IMR-90 (cell line): ENCODE measurements around the gene OPHN1. TPM values are rescaled to one million over a fixed set of nuclear protein-coding genes. Genes with fewer than 3 reads are reported as not detected.

Source experiments
- ATAC-seq: fragments of 200-7000 bp; cut with Tn5 transposase; 2 replicates; pipeline ENCODE4 v1.9.1; 2020; ENCODE audit warnings: low read depth, mild to moderate bottlenecking, moderate library complexity
- BruUV-seq: library from RNA; stranded (reverse); fragments of 400-500 nt; replicated peaks from 2 replicates; lab custom pipeline; 2021; lab: Mats Ljungman, UMichigan
- CTCF ChIA-PET: fragments of 300-600 bp; formaldehyde crosslinking; extraction: SDS; loops from one replicate; lab custom pipeline; 2021; ENCODE audit warnings: antibody characterized with exemption; lab: Yijun Ruan, JAX
- POLR2A ChIA-PET: fragments of 300-600 bp; sonication (Branson Sonifier 250); formaldehyde crosslinking; loops from one replicate; lab custom pipeline; 2022; ENCODE audit warnings: antibody characterized with exemption; ENCODE audit not compliant: unreplicated experiment; lab: Charles Lee
- DNase-seq: peaks from one replicate; pipeline ENCODE4 v3.0.0; 2013
- H2AFZ ChIP-seq: replicated peaks from 2 replicates; pipeline ENCODE3; 2013; ENCODE audit warnings: low read length, mild to moderate bottlenecking; ENCODE audit not compliant: poor library complexity
- H2AK5ac ChIP-seq: 2 replicates; pipeline ENCODE4 v1.6.1; 2013; ENCODE audit warnings: low read depth, low read length, inconsistent platforms
- H2AK9ac ChIP-seq: replicated peaks from 2 replicates; pipeline ENCODE3; 2013; ENCODE audit warnings: mild to moderate bottlenecking, low read depth, low read length, moderate library complexity; ENCODE audit not compliant: poor library complexity
- H2BK120ac ChIP-seq: 2 replicates; pipeline ENCODE4 v1.6.1; 2013; ENCODE audit warnings: low read depth, low read length, inconsistent platforms
- H2BK15ac ChIP-seq: 3 replicates; pipeline ENCODE4 v1.6.1; 2013; ENCODE audit warnings: low read depth, low read length, inconsistent platforms
- H2BK20ac ChIP-seq: 2 replicates; pipeline ENCODE4 v1.6.1; 2013; ENCODE audit warnings: low read depth, mild to moderate bottlenecking, inconsistent platforms, low read length, moderate library complexity
- H2BK5ac ChIP-seq: 2 replicates; pipeline ENCODE4 v1.6.1; 2013; ENCODE audit warnings: mild to moderate bottlenecking, low read depth, low read length, inconsistent platforms; ENCODE audit not compliant: poor library complexity, severe bottlenecking
- H3K14ac ChIP-seq: replicated peaks from 2 replicates; pipeline ENCODE4 v1.6.1; 2013; ENCODE audit warnings: low read depth, low read length, inconsistent platforms
- H3K18ac ChIP-seq: 2 replicates; pipeline ENCODE4 v1.6.1; 2013; ENCODE audit warnings: low read depth, low read length, control low read depth
- H3K23ac ChIP-seq: 2 replicates; pipeline ENCODE4 v1.6.1; 2013; ENCODE audit warnings: low read depth, low read length, inconsistent platforms
- H3K27ac ChIP-seq: 2 replicates; pipeline ENCODE4 v1.5.1; 2013; ENCODE audit warnings: mild to moderate bottlenecking, control low read depth, low read length; ENCODE audit not compliant: insufficient read depth
- H3K27me3 ChIP-seq: 2 replicates; pipeline ENCODE4 v1.6.1; 2013; ENCODE audit warnings: low read length; ENCODE audit not compliant: control insufficient read depth, insufficient read depth
- H3K36me3 ChIP-seq: 2 replicates; pipeline ENCODE4 v1.6.1; 2013; ENCODE audit warnings: low read length, mixed read lengths; ENCODE audit not compliant: control insufficient read depth, insufficient read depth
- H3K4ac ChIP-seq: 2 replicates; pipeline ENCODE4 v1.6.1; 2013; ENCODE audit warnings: low read depth, low read length, inconsistent platforms
- H3K4me1 ChIP-seq: 2 replicates; pipeline ENCODE4 v1.6.1; 2013; ENCODE audit warnings: low read length, mixed read lengths; ENCODE audit not compliant: control insufficient read depth, insufficient read depth
- H3K4me2 ChIP-seq: 2 replicates; pipeline ENCODE4 v1.6.1; 2013; ENCODE audit warnings: low read depth, mild to moderate bottlenecking, control low read depth, low read length, moderate library complexity
- H3K4me3 ChIP-seq: 2 replicates; pipeline ENCODE4 v1.5.1; 2013; ENCODE audit warnings: low read depth, mild to moderate bottlenecking, control low read depth, low read length, moderate library complexity; ENCODE audit not compliant: insufficient read depth
- H3K56ac ChIP-seq: 2 replicates; pipeline ENCODE4 v1.6.1; 2013; ENCODE audit warnings: low read length, inconsistent platforms; ENCODE audit not compliant: insufficient read depth; ENCODE audit errors: extremely low read depth
- H3K79me1 ChIP-seq, 2 experiments: 2 replicates each; pipeline ENCODE4 v1.6.1; 2013; ENCODE audit warnings: low read length in 2 of 2, inconsistent platforms in 1 of 2, low read depth in 1 of 2
- H3K9ac ChIP-seq: 2 replicates; pipeline ENCODE4 v1.6.1; 2013; ENCODE audit warnings: low read depth, low read length, control low read depth
- H3K9me1 ChIP-seq: 2 replicates; pipeline ENCODE4 v1.6.1; 2013; ENCODE audit warnings: low read length, inconsistent platforms; ENCODE audit not compliant: insufficient read depth
- H3K9me3 ChIP-seq: 2 replicates; pipeline ENCODE4 v1.6.1; 2013; ENCODE audit warnings: low read length; ENCODE audit not compliant: control insufficient read depth, insufficient read depth
- H4K20me1 ChIP-seq: 2 replicates; pipeline ENCODE4 v1.6.1; 2013; ENCODE audit warnings: low read length, inconsistent platforms; ENCODE audit not compliant: insufficient read depth
- H4K5ac ChIP-seq: 2 replicates; pipeline ENCODE4 v1.6.1; 2013; ENCODE audit warnings: mild to moderate bottlenecking, low read depth, low read length, control low read depth
- H4K8ac ChIP-seq, 2 experiments: 2 replicates each; pipeline ENCODE4 v1.6.1; 2013; ENCODE audit warnings: low read depth in 2 of 2, low read length in 2 of 2, control low read depth in 1 of 2, inconsistent platforms in 1 of 2
- H4K91ac ChIP-seq: 2 replicates; pipeline ENCODE4 v1.6.1; 2013; ENCODE audit warnings: low read depth, low read length, inconsistent platforms; ENCODE audit not compliant: insufficient read depth
- CHD1 ChIP-seq: IDR thresholded peaks from 2 replicates; pipeline ENCODE4 v1.6.1; 2012; ENCODE audit warnings: low read depth, low read length, improper control_type of control experiment
- NFE2L2 ChIP-seq: fragments of 150-350 bp; IDR thresholded peaks from 2 replicates; pipeline ENCODE4 v1.6.1; 2016; ENCODE audit warnings: low read depth, mild to moderate bottlenecking, low read length
- POLR2A ChIP-seq: IDR thresholded peaks from 2 replicates; pipeline ENCODE4 v1.6.1; 2012; ENCODE audit warnings: mild to moderate bottlenecking, low read depth, low read length
- RCOR1 ChIP-seq: IDR thresholded peaks from 2 replicates; pipeline ENCODE4 v1.6.1; 2012; ENCODE audit warnings: mild to moderate bottlenecking, low read length, improper control_type of control experiment; ENCODE audit not compliant: insufficient replicate concordance
- SMC3 ChIP-seq: fragments of 150-350 bp; IDR thresholded peaks from 2 replicates; pipeline ENCODE4 v1.6.1; 2016; ENCODE audit warnings: low read depth, mild to moderate bottlenecking, antibody characterized with exemption, low read length, moderate library complexity
- WGBS, 2 experiments: methylation state at CpG; one replicate each; pipeline versions ENCODE4 v1.1.5 to v1.1.7; 2013; ENCODE audit warnings: missing lambda C conversion rate in 2 of 2; ENCODE audit not compliant: insufficient read length in 1 of 2; ENCODE audit errors: extremely low coverage in 2 of 2; 5-methylcytosine and 5-hydroxymethylcytosine counted together
- dilution Hi-C: fragments of 300-500 bp; cut with HindIII; formaldehyde crosslinking; loops from one replicate; pipeline ENCODE4 v1.14.3; 2018; ENCODE audit warnings: low sequenced_read_pairs; ENCODE audit not compliant: unreplicated experiment
- in situ Hi-C: fragments of 300-500 bp; cut with MboI; formaldehyde crosslinking; loops from 3 replicates; pipeline ENCODE4 v1.14.3; 2019; ENCODE audit warnings: low sequenced_read_pairs, inconsistent platforms, mixed read lengths
- intact Hi-C: fragments of 100-400 bp; cut with micrococcal nuclease; formaldehyde crosslinking; loops from 2 replicates; pipeline ENCODE4 v1.10.0; 2022
- polyA plus RNA-seq, 3 experiments: library from polyadenylated mRNA; depleted of rRNA; stranded (reverse); fragments of >200 nt; gene quantifications; 2 replicates each; pipeline ENCODE4 v1.2.3, GENCODE V29; 2012; ENCODE audit warnings: low replicate concordance in 1 of 3
- total RNA-seq: library from RNA; depleted of rRNA; stranded (reverse); fragments of >200 nt; gene quantifications from 2 replicates; pipeline ENCODE4 v1.2.3, GENCODE V29; 2012

Gene OPHN1
- total and polyA plus RNA-seq, 2 of the 4 experiments (the other 2 are of a cell fraction) = 4.0 to 13.1 TPM

- Histone ChIP-seq H3K9ac (no peak overlapping the region), H2BK120ac (no peak overlapping the region), H3K4ac (no peak overlapping the region), H3K79me1 (no peaks in the 10 kb centered on the region; a peak in 1 of 4 replicates), H3K4me3 (no peak overlapping the region), H3K14ac (no peak overlapping the region), H3K9me3 (no peaks in the 10 kb centered on the region), H3K23ac (no peak overlapping the region), H3K27me3 (no peaks in the 10 kb centered on the region), H4K20me1 (no peaks in the 10 kb centered on the region), H2BK5ac (no peak overlapping the region), H2AFZ (no peak overlapping the region), H4K91ac (no peak overlapping the region), H3K4me1 (no peaks in the 10 kb centered on the region), H2BK20ac (no peak overlapping the region), H3K9me1 (no peaks in the 10 kb centered on the region), H2BK15ac (no peak overlapping the region), H3K18ac (no peak overlapping the region), H3K27ac (no peak overlapping the region), H3K56ac (no peak overlapping the region), H3K4me2 (no peak overlapping the region), H3K36me3 (no peaks in the 10 kb centered on the region), H4K5ac (no peak overlapping the region), H4K8ac (no peak overlapping the region), H2AK9ac (no peak overlapping the region), H2AK5ac (no peak overlapping the region)
- in situ Hi-C loops = no loop called here
- intact Hi-C loops = no loop called here
- WGBS, 2 experiments = 50% methylated on average over 1 of the region's 3 CpGs; no CpG with 5 or more reads in 1 of the 2 experiments
- ChIA-PET CTCF (no interaction called here), POLR2A (no interaction called here)
- TF ChIP-seq NFE2L2 = no peak
- no peak for TF ChIP-seq POLR2A
- no peak for TF ChIP-seq SMC3
- TF ChIP-seq RCOR1 = no peak
- TF ChIP-seq CHD1 = no peak
- no peak for DNase-seq
- dilution Hi-C loops = no loop called here
- BruUV-seq = no TSS peak
- no peak for ATAC-seq
Observed at GRCh38 chrX:68398291-68398690, 35.0 kb downstream of the OPHN1 start.
